BE2C (cell line): Measurements from ENCODE around the gene RPS25.
A peak's percentile ranks its signal among the peaks of the same experiment; 100 is the strongest.
"Not testable (repeated sequence)": the region's sequence is repeated elsewhere in the genome, so short reads cannot be mapped to it uniquely, and the experiment has no call there.

Source experiments
- DNase-seq: peaks from one replicate; pipeline ENCODE4 v3.0.0-alpha.2; 2020
- H3K27me3 ChIP-seq: fragments of 250-450 bp; sonication (Bioruptor Pico); 2 replicates; pipeline ENCODE4 v1.5.1; 2020; ENCODE audit warnings: mild to moderate bottlenecking
- H3K36me3 ChIP-seq: fragments of 250-450 bp; sonication (Bioruptor Pico); 2 replicates; pipeline ENCODE4 v1.5.1; 2020; ENCODE audit warnings: mild to moderate bottlenecking
- H3K4me1 ChIP-seq: fragments of 250-450 bp; sonication (Bioruptor Pico); 2 replicates; pipeline ENCODE4 v1.5.1; 2020
- H3K4me3 ChIP-seq: 2 replicates; pipeline ENCODE4 v1.5.1; 2011; ENCODE audit warnings: low read depth, low read length
- H3K9me3 ChIP-seq: fragments of 250-450 bp; sonication (Bioruptor Pico); 2 replicates; pipeline ENCODE4 v1.5.1; 2020
- CTCF ChIP-seq: IDR thresholded peaks from 2 replicates; pipeline ENCODE4 v1.5.1; 2012; ENCODE audit warnings: mild to moderate bottlenecking, low read depth, low read length

The RPS25 gene

GRCh38 chr11:118984825-118985224 is 33.3 kb downstream of the RPS25 start:
- Histone ChIP-seq H3K9me3 (no peaks in the 10 kb centered on the region), H3K36me3 (no peaks in the 10 kb centered on the region), H3K4me3 (no peak overlapping the region), H3K27me3 (no peaks in the 10 kb centered on the region), H3K4me1 (no peaks in the 10 kb centered on the region)
- no peak for TF ChIP-seq CTCF
- DNase-seq, result no peak

- not testable (repeated sequence) for H3K36me3 ChIP-seq, H3K4me3 ChIP-seq, H3K27me3 ChIP-seq, H3K4me1 ChIP-seq, H3K9me3 ChIP-seq, DNase-seq
Measured at GRCh38 chr11:118984337-118984736, 33.8 kb downstream of the RPS25 start.

- no peaks in the 10 kb centered on the region for H3K4me1 ChIP-seq
- H3K4me3 ChIP-seq, result no peak overlapping the region
- H3K9me3 ChIP-seq, result no peaks in the 10 kb centered on the region
- no peak for DNase-seq
- TF ChIP-seq CTCF, result no peak
- no peaks in the 10 kb centered on the region for H3K36me3 ChIP-seq
- no peaks in the 10 kb centered on the region for H3K27me3 ChIP-seq
Measured at GRCh38 chr11:118980191-118980881, 37.8 kb downstream of the RPS25 start.

GRCh38 chr11:118979434-118979833 is 38.7 kb downstream of the RPS25 start:
- no peaks in the 10 kb centered on the region for H3K4me1 ChIP-seq
- no peak for TF ChIP-seq CTCF
- no peaks in the 10 kb centered on the region for H3K9me3 ChIP-seq
- no peak overlapping the region for H3K4me3 ChIP-seq
- H3K27me3 ChIP-seq, result no peaks in the 10 kb centered on the region
- no peak for DNase-seq
- no peaks in the 10 kb centered on the region for H3K36me3 ChIP-seq

- TF ChIP-seq CTCF, result no peak
- H3K27me3 ChIP-seq, result no peaks in the 10 kb centered on the region
- no peaks in the 10 kb centered on the region for H3K9me3 ChIP-seq
- H3K4me3 ChIP-seq, result no peak overlapping the region
- no peaks in the 10 kb centered on the region for H3K4me1 ChIP-seq
- H3K36me3 ChIP-seq, result no peaks in the 10 kb centered on the region
- peak; percentile 60 for DNase-seq
Measured at GRCh38 chr11:118975771-118976709, 42.1 kb downstream of the RPS25 start.

- H3K4me3 ChIP-seq, result no peak overlapping the region
- no peaks in the 10 kb centered on the region for H3K36me3 ChIP-seq
Measured at GRCh38 chr11:118973985-118974384, 44.2 kb downstream of the RPS25 start.

More at GRCh38 chr11:118973985-118974384, 44.2 kb downstream of the RPS25 start:
- TF ChIP-seq CTCF, result no peak
- no peak for DNase-seq
- no peaks in the 10 kb centered on the region for H3K9me3 ChIP-seq
- no peaks in the 10 kb centered on the region for H3K27me3 ChIP-seq
- H3K4me1 ChIP-seq, result no peaks in the 10 kb centered on the region
